Measurements from ENCODE around the gene GREM2. TPM values are rescaled to one million over a fixed set of nuclear protein-coding genes. Genes with fewer than 3 reads are reported as not detected.

Gene GREM2
- total and polyA plus RNA-seq, 3 donors from 2014 or later = 0.37 to 1.8 (median 0.39) TPM

- Histone ChIP-seq H3K4me1 (no peaks in the 10 kb centered on the region), H3K36me3 (ENCODE audit: low read depth, missing control alignments) (no peaks in the 10 kb centered on the region), H3K27ac (no peak overlapping the region), H3K4me3 (no peak overlapping the region), H3K9me3 (no peaks in the 10 kb centered on the region), H3K27me3 (no peaks in the 10 kb centered on the region)
- WGBS, 2 donors = 35 to 38% methylated on average over 2 of the region's 2 CpGs
- TF ChIP-seq POLR2A (IDR thresholded peaks at IDR 0.05) (no peak), CTCF (IDR thresholded peaks at IDR 0.05) (no peak)
- no peak for DNase-seq
- intact Hi-C loops (cut with DNase I; ENCODE audit: low total_unique reads) = no loop called here
Observed at GRCh38 chr1:240508950-240509349, 103.0 kb downstream of the GREM2 start.

- Histone ChIP-seq H3K36me3 (ENCODE audit: low read depth, missing control alignments) (no peaks in the 10 kb centered on the region), H3K27ac (no peak overlapping the region), H3K4me3 (no peak overlapping the region), H3K27me3 (no peaks in the 10 kb centered on the region), H3K4me1 (no peaks in the 10 kb centered on the region), H3K9me3 (no peaks in the 10 kb centered on the region)
- DNase-seq = no peak
- TF ChIP-seq CTCF (IDR thresholded peaks at IDR 0.05) = no peak
- TF ChIP-seq POLR2A (IDR thresholded peaks at IDR 0.05) = no peak
- 54 to 73% methylated on average over 3 of the region's 3 CpGs for WGBS, 2 donors
- intact Hi-C loops (cut with DNase I; ENCODE audit: low total_unique reads) = no loop called here
Observed at GRCh38 chr1:240508201-240508600, 103.8 kb downstream of the GREM2 start.

DNA sequence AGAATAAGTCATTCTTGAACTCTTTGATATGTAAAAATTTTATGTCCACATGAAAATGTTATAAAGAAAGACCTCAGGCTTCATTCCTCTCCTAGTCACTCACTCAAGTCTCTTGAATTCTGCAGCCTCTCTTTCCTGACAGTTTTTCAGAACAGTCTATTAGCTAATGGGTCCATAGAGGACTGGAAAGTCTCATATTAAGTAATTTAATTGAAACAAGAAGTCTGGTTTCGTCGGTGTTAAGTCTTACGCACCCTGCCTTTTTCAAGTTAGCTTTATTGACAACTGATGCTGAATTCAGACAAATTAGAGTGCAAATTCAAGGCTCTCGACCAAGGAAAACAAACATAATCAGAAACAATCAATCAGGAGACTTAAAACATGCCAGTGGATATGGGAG, 105.8 kb downstream of the GREM2 start:
- intact Hi-C loops (cut with DNase I; ENCODE audit: low total_unique reads) = no loop called here
- DNase-seq = no peak
- no peak overlapping the region for H3K27ac ChIP-seq
- H3K4me3 ChIP-seq = no peak overlapping the region
- H3K9me3 ChIP-seq = no peaks in the 10 kb centered on the region
- H3K36me3 ChIP-seq (ENCODE audit: low read depth, missing control alignments) = no peaks in the 10 kb centered on the region
- TF ChIP-seq CTCF (IDR thresholded peaks at IDR 0.05) = no peak
- TF ChIP-seq POLR2A (IDR thresholded peaks at IDR 0.05) = no peak
- no peaks in the 10 kb centered on the region for H3K27me3 ChIP-seq
- 81 to 82% methylated on average over 4 of the region's 4 CpGs for WGBS, 2 donors
- no peaks in the 10 kb centered on the region for H3K4me1 ChIP-seq

DNA sequence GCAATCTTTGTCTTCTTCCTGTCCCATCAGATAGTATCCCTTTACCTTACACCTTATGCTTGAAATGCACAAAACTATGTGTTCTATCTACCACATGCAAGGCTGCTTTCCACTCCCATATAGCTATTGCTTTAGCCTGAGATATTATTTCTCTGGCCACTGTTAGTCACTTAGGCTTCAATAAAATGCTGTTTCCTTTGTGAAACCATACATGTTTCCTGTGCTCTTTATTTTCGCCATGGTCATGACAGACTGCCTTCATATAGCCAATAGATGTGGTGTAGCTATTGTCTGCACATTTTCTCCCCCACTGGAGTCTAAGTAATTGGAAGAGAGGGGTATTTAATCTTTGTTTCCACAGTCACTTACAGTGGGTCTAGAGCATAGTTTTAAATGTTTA, 108.4 kb downstream of the GREM2 start:
- H3K27ac ChIP-seq = no peak overlapping the region

More for the DNA sequence above, 108.4 kb downstream of the GREM2 start:
- Histone ChIP-seq H3K9me3 (no peaks in the 10 kb centered on the region), H3K27me3 (no peaks in the 10 kb centered on the region), H3K4me1 (no peaks in the 10 kb centered on the region), H3K36me3 (ENCODE audit: low read depth, missing control alignments) (no peaks in the 10 kb centered on the region), H3K4me3 (no peak overlapping the region)
- intact Hi-C loops (cut with DNase I; ENCODE audit: low total_unique reads) = no loop called here
- TF ChIP-seq POLR2A (IDR thresholded peaks at IDR 0.05) (no peak), CTCF (IDR thresholded peaks at IDR 0.05) (no peak)
- 0 to 40% methylated on average over 1 of the region's 1 CpG for WGBS, 2 donors
- no peak for DNase-seq
